Neuron (in vitro differentiated cells): ENCODE results near the gene DVL1.
A peak's percentile ranks its signal among the peaks of the same experiment; 100 is the strongest.

Experiments used
- H2AFZ ChIP-seq: one replicate; pipeline ENCODE4 v1.6.1; 2013; ENCODE audit warnings: low read depth, mild to moderate bottlenecking, inconsistent platforms, low read length, moderate library complexity
- H3K27me3 ChIP-seq: one replicate; pipeline ENCODE4 v1.6.1; 2013; ENCODE audit warnings: low read length; ENCODE audit not compliant: insufficient read depth
- H3K36me3 ChIP-seq: one replicate; pipeline ENCODE4 v1.6.1; 2013; ENCODE audit warnings: low read length; ENCODE audit not compliant: insufficient read depth
- H3K4me1 ChIP-seq: one replicate; pipeline ENCODE4 v1.6.1; 2013; ENCODE audit warnings: low read length; ENCODE audit not compliant: insufficient read depth
- H3K4me3 ChIP-seq: 2 replicates; pipeline ENCODE4 v1.5.1; 2013; ENCODE audit warnings: mild to moderate bottlenecking, low read length, moderate library complexity
- H3K9me3 ChIP-seq: one replicate; pipeline ENCODE4 v1.6.1; 2013; ENCODE audit warnings: low read length

DVL1 gene

GRCh38 chr1:1349256-1350012 lies at the start of gene DVL1:
DVL1 (minus strand) TSS chr1:1349418; CDS start chr1:1349065, 353 bp downstream.
- Histone ChIP-seq H3K27me3 (no peaks in the 10 kb centered on the region), H3K4me1 (peaks cover 26% of the 10 kb centered on the region), H2AFZ (no peak within 1 kb of the TSS), H3K9me3 (no peaks in the 10 kb centered on the region), H3K36me3 (no peaks in the 10 kb centered on the region), H3K4me3 (peak within 1 kb of the TSS; percentile 95)

- peak overlapping the region; percentile 72 for H3K4me3 ChIP-seq
- peak overlapping the region; percentile 44 for H2AFZ ChIP-seq
- peaks cover 53% of the 10 kb centered on the region for H3K36me3 ChIP-seq
- H3K4me1 ChIP-seq = peaks cover 22% of the 10 kb centered on the region
- no peaks in the 10 kb centered on the region for H3K27me3 ChIP-seq
- no peaks in the 10 kb centered on the region for H3K9me3 ChIP-seq
Observed at GRCh38 chr1:1398677-1399186, 49.5 kb upstream of the DVL1 start.

GRCh38 chr1:1397839-1398523 lies 48.8 kb upstream of the DVL1 start:
- H2AFZ ChIP-seq = no peak overlapping the region
- no peaks in the 10 kb centered on the region for H3K27me3 ChIP-seq
- peaks cover 56% of the 10 kb centered on the region for H3K36me3 ChIP-seq
- H3K4me3 ChIP-seq = peak overlapping the region; percentile 72
- H3K9me3 ChIP-seq = no peaks in the 10 kb centered on the region
- peaks cover 22% of the 10 kb centered on the region for H3K4me1 ChIP-seq

- Histone ChIP-seq H3K27me3 (no peaks in the 10 kb centered on the region), H3K4me1 (peaks cover 11% of the 10 kb centered on the region), H3K36me3 (peaks cover 63% of the 10 kb centered on the region), H2AFZ (no peak overlapping the region), H3K9me3 (no peaks in the 10 kb centered on the region), H3K4me3 (no peak overlapping the region)
Observed at GRCh38 chr1:1395166-1395565, 45.9 kb upstream of the DVL1 start.

GRCh38 chr1:1394116-1394515 lies 44.9 kb upstream of the DVL1 start:
- Histone ChIP-seq H2AFZ (no peak overlapping the region), H3K4me1 (peaks cover 8% of the 10 kb centered on the region), H3K9me3 (no peaks in the 10 kb centered on the region), H3K36me3 (peaks cover 73% of the 10 kb centered on the region), H3K4me3 (no peak overlapping the region), H3K27me3 (no peaks in the 10 kb centered on the region)

- H2AFZ ChIP-seq = no peak overlapping the region
- H3K4me3 ChIP-seq = no peak overlapping the region
- no peaks in the 10 kb centered on the region for H3K9me3 ChIP-seq
- H3K27me3 ChIP-seq = no peaks in the 10 kb centered on the region
- peaks cover 8% of the 10 kb centered on the region for H3K4me1 ChIP-seq
- peaks cover 78% of the 10 kb centered on the region for H3K36me3 ChIP-seq
Observed at GRCh38 chr1:1393428-1393827, 44.2 kb upstream of the DVL1 start.

- Histone ChIP-seq H3K36me3 (peaks cover 79% of the 10 kb centered on the region), H3K9me3 (no peaks in the 10 kb centered on the region), H3K27me3 (no peaks in the 10 kb centered on the region), H2AFZ (no peak overlapping the region), H3K4me3 (no peak overlapping the region), H3K4me1 (peaks cover 5% of the 10 kb centered on the region)
Observed at GRCh38 chr1:1393014-1393413, 43.8 kb upstream of the DVL1 start.

- Histone ChIP-seq H2AFZ (no peak overlapping the region), H3K4me3 (no peak overlapping the region), H3K27me3 (no peaks in the 10 kb centered on the region), H3K4me1 (no peaks in the 10 kb centered on the region), H3K9me3 (no peaks in the 10 kb centered on the region), H3K36me3 (peaks cover 85% of the 10 kb centered on the region)
Observed at GRCh38 chr1:1391225-1391624, 42.0 kb upstream of the DVL1 start.

GRCh38 chr1:1390675-1391074 lies 41.5 kb upstream of the DVL1 start:
- no peaks in the 10 kb centered on the region for H3K4me1 ChIP-seq
- no peak overlapping the region for H2AFZ ChIP-seq
- peaks cover 3% of the 10 kb centered on the region for H3K9me3 ChIP-seq
- peaks cover 90% of the 10 kb centered on the region for H3K36me3 ChIP-seq
- H3K27me3 ChIP-seq = no peaks in the 10 kb centered on the region
- no peak overlapping the region for H3K4me3 ChIP-seq

GRCh38 chr1:1388078-1388472 lies 38.9 kb upstream of the DVL1 start:
- peaks cover 6% of the 10 kb centered on the region for H3K9me3 ChIP-seq
- H3K4me3 ChIP-seq = no peak overlapping the region
- H3K36me3 ChIP-seq = peaks cover 79% of the 10 kb centered on the region
- no peaks in the 10 kb centered on the region for H3K27me3 ChIP-seq
- no peaks in the 10 kb centered on the region for H3K4me1 ChIP-seq
- no peak overlapping the region for H2AFZ ChIP-seq

- H3K9me3 ChIP-seq = peaks cover 6% of the 10 kb centered on the region
- no peak overlapping the region for H3K4me3 ChIP-seq
- no peaks in the 10 kb centered on the region for H3K4me1 ChIP-seq
- H3K36me3 ChIP-seq = peaks cover 72% of the 10 kb centered on the region
- no peaks in the 10 kb centered on the region for H3K27me3 ChIP-seq
- no peak overlapping the region for H2AFZ ChIP-seq
Observed at GRCh38 chr1:1387098-1388077, 38.2 kb upstream of the DVL1 start.

GRCh38 chr1:1385931-1386330 lies 36.7 kb upstream of the DVL1 start:
- Histone ChIP-seq H2AFZ (no peak overlapping the region), H3K4me3 (no peak overlapping the region), H3K36me3 (peaks cover 60% of the 10 kb centered on the region), H3K27me3 (no peaks in the 10 kb centered on the region), H3K4me1 (no peaks in the 10 kb centered on the region), H3K9me3 (peaks cover 6% of the 10 kb centered on the region)
